GM19324 (cell line): ENCODE results near the gene SLC29A3.
"Not testable (repeated sequence)": the region's sequence is repeated elsewhere in the genome, so short reads cannot be mapped to it uniquely, and the experiment has no call there.

ENCODE experiments used
- ATAC-seq: cut with Tn5 transposase; IDR thresholded peaks from one replicate; pipeline ENCODE4 v1.9.1; 2021; ENCODE audit warnings: mild to moderate bottlenecking, moderate library complexity; ENCODE audit not compliant: unreplicated experiment, low FRiP score

Gene SLC29A3

GRCh38 chr10:71343392-71343773 is 24.3 kb downstream of the SLC29A3 start:
- ATAC-seq: no peak

GRCh38 chr10:71344154-71344925 is 25.3 kb downstream of the SLC29A3 start:
- ATAC-seq: no peak

- no peak for ATAC-seq
Measured at GRCh38 chr10:71344993-71345480, 26.0 kb downstream of the SLC29A3 start.

GRCh38 chr10:71345694-71346093 is 26.6 kb downstream of the SLC29A3 start:
- ATAC-seq: no peak

GRCh38 chr10:71346731-71347130 is 27.7 kb downstream of the SLC29A3 start:
- ATAC-seq: no peak

- ATAC-seq: no peak
Measured at GRCh38 chr10:71347587-71348395, 28.7 kb downstream of the SLC29A3 start.

GRCh38 chr10:71348850-71349249 is 29.8 kb downstream of the SLC29A3 start:
- ATAC-seq: no peak

GRCh38 chr10:71349406-71349805 is 30.3 kb downstream of the SLC29A3 start:
- no peak for ATAC-seq

GRCh38 chr10:71351087-71351486 is 32.0 kb downstream of the SLC29A3 start:
- no peak for ATAC-seq

- ATAC-seq: no peak
Measured at GRCh38 chr10:71351628-71352319, 32.7 kb downstream of the SLC29A3 start.

- no peak for ATAC-seq
Measured at GRCh38 chr10:71353639-71354038, 34.6 kb downstream of the SLC29A3 start.

- ATAC-seq: no peak
Measured at GRCh38 chr10:71354776-71355175, 35.7 kb downstream of the SLC29A3 start.

GRCh38 chr10:71355886-71356285 is 36.8 kb downstream of the SLC29A3 start:
- no peak for ATAC-seq

GRCh38 chr10:71357792-71358265 is 38.8 kb downstream of the SLC29A3 start:
- no peak for ATAC-seq

GRCh38 chr10:71358277-71358676 is 39.2 kb downstream of the SLC29A3 start:
- ATAC-seq: no peak

GRCh38 chr10:71358906-71359305 is 39.8 kb downstream of the SLC29A3 start:
- ATAC-seq: not testable (repeated sequence)

GRCh38 chr10:71359364-71360046 is 40.4 kb downstream of the SLC29A3 start:
- no peak for ATAC-seq

GRCh38 chr10:71360735-71361134 is 41.7 kb downstream of the SLC29A3 start:
- no peak for ATAC-seq

- ATAC-seq: no peak
Measured at GRCh38 chr10:71361581-71361980, 42.5 kb downstream of the SLC29A3 start.

GRCh38 chr10:71362141-71362540 is 43.1 kb downstream of the SLC29A3 start:
- no peak for ATAC-seq
